ENCODE measurements around the gene PRSS3.

GRCh38 chr9:33752130-33752637 is 43.2 kb upstream of the PRSS3 start:
- no peak for TF ChIP-seq POLR2AphosphoS5 (IDR thresholded peaks at IDR 0.05)
- no peak for TF ChIP-seq POLR2A (IDR thresholded peaks at IDR 0.05)
- no peak for TF ChIP-seq CTCF (IDR thresholded peaks at IDR 0.05)
